GM18505 (cell line): ENCODE measurements around the gene SERPING1.
A peak's percentile ranks its signal among the peaks of the same experiment; 100 is the strongest.

ENCODE experiments used
- ATAC-seq: cut with Tn5 transposase; IDR thresholded peaks from one replicate; pipeline ENCODE4 v1.9.1; 2021; ENCODE audit not compliant: unreplicated experiment
- POLR2A ChIP-seq: IDR thresholded peaks from 4 replicates; pipeline ENCODE4 v1.6.1; 2011; ENCODE audit warnings: borderline replicate concordance; ENCODE audit not compliant: insufficient read depth, insufficient read length; ENCODE audit errors: extremely low read depth

The SERPING1 gene

DNA sequence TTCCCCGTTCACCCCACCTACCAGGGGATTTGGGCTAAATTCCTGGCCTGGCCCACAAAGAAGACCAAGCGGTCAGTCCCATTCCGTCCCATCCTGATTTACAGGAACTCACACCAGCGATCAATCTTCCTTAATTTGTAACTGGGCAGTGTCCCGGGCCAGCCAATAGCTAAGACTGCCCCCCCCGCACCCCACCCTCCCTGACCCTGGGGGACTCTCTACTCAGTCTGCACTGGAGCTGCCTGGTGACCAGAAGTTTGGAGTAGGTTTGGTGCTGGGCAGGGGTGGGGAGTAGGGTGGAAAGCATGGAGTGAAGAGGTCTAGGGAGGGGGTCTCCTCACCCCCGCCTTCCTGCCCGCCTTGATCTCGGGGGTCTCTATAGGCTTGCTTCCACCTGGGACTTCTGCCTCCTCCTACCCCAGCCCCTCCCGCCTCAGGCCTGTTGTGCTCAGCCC, at the start of gene SERPING1:
TSS of gene SERPING1 (plus strand) at position 225 of the 455 bp plus-strand sequence. CDS start 586 bp downstream, outside the sequence.
- ATAC-seq, result no peak

DNA sequence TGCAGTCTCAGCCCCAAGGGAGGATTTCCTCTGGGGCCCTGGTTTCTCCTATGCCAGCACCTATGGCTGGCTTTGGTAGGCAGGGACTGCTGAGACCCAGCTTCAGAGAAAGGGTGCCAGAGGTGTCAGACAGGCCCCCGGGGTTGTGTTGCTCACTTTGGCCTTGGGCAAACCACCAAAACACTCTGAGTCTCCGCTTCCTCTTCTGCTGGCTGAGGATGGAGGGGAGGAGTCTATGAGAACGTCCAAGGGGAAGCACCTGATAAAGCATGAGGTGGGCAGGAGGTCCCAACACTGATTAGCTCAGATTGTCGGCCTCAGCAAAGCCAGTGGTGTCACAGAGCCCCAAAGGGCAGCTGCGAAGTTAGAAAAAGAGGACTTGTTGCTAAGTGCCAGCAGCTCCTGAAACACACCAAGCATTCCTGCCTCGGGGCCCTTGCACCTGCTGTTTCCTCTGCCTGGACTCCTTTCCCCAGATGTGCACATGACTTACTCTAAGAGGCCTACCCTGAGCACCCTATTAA, 49.6 kb upstream of the SERPING1 start:
- no peak for TF ChIP-seq POLR2A
- ATAC-seq, result peak; percentile 89

More for the DNA sequence above, at the start of gene SERPING1:
- TF ChIP-seq POLR2A, result no peak

DNA sequence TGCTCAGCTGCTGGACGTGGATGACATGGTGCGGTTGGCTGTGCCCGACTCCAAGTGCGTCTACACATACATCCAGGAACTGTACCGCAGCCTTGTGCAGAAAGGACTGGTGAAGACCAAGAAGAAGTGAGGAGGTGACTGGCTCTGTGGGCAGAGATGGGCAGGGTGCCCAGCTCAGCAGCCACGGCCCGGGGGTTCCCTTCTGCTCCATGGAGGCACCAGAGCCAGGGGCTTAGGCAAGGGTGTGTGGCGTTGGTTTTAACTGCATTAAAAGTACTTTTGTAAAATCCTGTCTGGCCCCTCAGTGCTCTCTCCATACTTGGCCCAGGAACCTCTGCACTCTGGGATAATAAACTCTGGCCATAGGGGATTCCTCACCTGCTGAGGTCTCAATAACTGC, 47.5 kb upstream of the SERPING1 start:
- TF ChIP-seq POLR2A, result no peak
- ATAC-seq, result no peak

DNA sequence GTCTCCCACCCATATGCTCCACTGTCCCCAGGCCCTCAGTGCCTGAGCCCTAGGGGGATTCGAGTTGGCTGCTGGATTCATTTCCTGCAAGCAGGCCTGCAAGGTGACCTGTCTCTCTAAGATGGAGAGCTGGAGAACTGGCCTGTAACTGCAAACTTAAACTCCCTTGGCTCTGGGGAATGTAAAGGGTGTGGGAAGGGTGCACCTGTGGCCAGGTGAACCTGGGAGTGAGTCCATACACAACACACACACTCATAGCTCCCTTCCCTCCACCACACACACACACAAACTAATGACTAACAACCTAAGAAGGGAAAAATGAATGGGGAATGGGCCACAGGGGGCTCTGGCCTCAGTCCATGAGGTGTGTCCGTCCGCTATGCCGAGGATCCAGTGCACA, 45.5 kb upstream of the SERPING1 start:
- no peak for ATAC-seq

DNA sequence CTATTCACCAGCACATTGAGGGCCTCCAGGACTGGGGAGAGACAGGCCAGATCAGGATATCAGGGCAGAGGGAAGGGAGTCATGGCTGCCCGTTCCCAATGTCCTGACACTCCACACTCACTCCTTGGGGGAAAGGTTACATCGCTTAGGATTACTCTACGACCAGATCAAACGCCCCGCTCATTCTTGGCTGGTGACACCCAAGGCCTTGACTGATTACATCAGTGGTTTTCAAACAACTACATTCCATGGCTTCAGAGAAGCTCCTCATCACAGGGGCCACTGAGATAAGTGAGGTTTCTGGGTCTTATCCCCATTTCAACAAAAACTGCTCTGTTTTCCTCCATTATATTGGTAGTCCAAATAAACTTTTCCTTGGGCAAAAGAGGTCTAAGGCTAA, 45.0 kb upstream of the SERPING1 start:
- no peak for TF ChIP-seq POLR2A
- no peak for ATAC-seq

More for the DNA sequence above, 45.5 kb upstream of the SERPING1 start:
- no peak for TF ChIP-seq POLR2A

DNA sequence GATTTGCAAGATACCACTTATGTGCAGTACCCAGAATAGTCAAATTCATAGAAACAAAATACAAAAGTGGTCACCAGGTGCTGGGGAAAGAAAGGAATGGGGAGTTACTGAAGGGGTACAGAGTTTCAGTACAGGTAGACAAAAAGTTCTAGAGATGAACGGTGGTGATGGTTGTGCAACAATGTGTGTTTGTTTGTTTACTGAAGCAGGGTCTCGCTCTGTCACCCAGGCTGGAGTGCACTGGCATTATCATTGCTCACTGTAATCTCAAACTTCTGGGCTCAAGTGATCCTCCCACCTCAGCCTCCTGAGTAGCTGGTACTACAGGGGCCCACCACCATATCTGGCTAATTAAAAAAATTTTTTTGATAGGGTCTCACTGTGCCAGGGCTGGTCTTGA, 42.1 kb upstream of the SERPING1 start:
- no peak for ATAC-seq

DNA sequence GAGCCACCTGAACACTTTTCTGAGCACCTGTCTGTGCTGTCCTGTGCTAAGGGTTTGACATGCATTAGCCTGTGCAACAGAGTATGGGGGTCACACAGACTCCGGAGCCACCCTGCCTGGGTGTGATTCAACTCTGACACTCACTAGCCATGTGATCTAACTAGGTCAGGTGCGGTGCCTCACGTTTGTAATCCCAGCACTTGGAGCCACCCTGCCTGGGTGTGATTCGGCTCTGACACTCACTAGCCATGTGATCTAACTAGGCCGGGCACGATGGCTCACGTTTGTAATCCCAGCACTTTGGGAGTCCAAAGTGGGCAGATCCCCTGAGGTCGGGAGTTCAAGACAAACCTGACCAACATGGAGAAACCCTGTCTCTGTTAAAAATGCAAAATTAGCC, 41.4 kb upstream of the SERPING1 start:
- no peak for ATAC-seq

More for the DNA sequence above, 42.1 kb upstream of the SERPING1 start:
- TF ChIP-seq POLR2A, result no peak

DNA sequence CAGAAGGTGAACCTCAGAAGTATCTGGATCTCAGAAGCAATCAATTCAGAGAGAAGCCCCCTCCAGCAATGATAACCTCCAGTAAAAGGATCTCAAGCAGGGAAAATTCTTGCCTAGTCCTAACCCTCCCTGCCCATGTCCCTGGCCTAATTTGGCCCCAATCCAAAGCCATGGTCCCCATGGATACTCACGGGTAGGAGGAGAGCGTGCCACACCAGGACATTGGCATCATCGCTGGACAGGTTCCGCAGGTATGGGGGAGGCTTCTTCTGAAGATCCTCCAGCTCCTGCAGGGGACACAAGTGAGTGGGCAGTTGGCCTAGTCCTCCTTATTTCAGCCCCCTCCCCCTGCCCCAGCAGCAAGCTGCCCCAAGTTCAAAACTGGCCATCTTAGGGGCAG, 37.3 kb upstream of the SERPING1 start:
- TF ChIP-seq POLR2A, result no peak
- no peak for ATAC-seq

More for the DNA sequence above, 41.4 kb upstream of the SERPING1 start:
- no peak for TF ChIP-seq POLR2A

DNA sequence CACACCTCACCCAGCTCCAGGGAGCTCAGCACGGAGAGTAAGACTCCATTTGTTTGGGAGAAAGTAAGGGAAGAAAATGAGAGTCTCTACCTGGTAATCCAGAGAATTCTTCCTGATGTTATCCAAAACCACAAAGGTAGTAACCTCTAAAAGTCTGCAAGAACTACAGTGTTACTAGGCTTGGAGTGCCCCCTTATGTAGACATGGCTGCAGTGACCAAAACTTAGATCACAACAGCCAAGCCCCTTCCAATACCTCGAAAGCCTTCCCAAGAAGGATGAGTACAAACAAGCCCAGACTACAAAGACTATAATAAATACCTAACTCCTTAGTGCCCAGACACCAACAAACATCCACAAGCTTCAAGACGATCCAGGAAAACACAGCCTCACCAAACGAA, 34.9 kb upstream of the SERPING1 start:
- no peak for TF ChIP-seq POLR2A

DNA sequence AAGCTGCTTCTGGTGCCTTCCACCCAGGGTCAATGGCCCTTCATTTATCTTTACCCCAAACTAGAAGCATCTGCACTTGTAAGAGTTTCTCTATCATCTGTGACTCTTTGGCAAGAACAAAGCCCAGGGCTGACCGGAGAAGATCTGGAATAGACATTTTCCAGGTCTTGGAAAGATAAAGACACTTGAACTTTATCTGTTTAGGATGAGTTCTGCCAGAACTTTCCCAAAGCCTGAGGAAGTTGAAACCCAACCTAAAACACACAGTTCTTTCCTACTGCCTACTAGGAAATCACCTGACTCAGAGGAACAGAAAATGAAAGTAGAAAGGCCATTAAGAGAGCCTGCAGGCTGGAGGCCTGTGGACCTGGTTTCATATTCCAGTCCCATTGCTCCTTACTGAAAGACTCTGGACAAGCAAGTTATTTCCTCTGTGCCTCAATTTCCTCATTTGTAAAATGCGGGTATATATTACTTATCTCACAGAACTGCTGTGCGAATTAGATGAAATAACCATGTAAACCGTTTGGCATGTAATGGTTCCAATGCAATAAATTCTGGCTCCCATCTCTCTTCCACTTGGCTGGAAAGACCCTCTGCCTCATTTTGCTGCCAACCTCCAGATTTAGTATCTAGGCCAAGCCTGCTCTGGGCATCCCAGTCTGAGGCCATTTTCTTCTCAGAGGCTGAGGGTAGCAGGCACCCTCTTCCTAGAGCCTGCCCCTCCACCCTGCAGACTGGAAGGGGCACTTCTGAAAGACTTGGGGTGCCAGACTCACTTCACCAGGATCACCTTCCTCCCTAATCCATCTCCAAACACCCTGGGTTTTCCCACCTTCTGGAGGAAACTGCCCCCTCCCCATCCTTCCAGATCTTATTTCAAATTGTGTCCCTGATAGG, 31.2 kb upstream of the SERPING1 start:
- peak; percentile 60 for TF ChIP-seq POLR2A
- ATAC-seq, result peak; percentile 56

More for the DNA sequence above, 34.9 kb upstream of the SERPING1 start:
- no peak for ATAC-seq

DNA sequence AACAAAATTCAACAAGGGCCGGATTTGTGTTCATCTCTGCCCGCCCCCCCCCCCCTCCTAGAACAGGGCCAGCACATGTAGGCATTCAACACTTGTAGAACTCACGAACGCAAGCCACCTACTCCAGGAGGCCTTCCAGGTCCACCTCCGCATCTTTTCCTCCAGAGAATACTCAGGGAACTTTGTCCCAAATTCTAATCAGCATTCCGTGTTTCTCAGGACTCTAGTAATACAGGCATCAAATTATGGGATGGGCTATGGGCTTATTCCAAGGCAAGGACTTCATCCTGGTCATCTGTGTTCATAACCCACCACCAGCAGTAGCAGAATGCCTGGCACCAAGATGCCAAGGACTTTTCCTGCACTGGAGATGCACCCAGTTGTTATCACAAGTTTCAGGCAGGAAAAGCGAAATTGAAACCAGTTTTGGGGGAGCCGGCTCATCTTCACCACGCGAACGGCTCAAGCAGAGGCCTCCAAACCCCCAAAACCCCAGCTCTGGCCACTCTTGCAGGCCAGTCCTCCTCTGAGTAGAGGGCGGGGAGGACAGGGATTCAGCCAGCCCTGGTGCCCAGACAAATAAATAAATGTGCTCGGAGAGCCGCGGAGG, 30.5 kb upstream of the SERPING1 start:
- TF ChIP-seq POLR2A, result no peak
- peak; percentile 1 for ATAC-seq

DNA sequence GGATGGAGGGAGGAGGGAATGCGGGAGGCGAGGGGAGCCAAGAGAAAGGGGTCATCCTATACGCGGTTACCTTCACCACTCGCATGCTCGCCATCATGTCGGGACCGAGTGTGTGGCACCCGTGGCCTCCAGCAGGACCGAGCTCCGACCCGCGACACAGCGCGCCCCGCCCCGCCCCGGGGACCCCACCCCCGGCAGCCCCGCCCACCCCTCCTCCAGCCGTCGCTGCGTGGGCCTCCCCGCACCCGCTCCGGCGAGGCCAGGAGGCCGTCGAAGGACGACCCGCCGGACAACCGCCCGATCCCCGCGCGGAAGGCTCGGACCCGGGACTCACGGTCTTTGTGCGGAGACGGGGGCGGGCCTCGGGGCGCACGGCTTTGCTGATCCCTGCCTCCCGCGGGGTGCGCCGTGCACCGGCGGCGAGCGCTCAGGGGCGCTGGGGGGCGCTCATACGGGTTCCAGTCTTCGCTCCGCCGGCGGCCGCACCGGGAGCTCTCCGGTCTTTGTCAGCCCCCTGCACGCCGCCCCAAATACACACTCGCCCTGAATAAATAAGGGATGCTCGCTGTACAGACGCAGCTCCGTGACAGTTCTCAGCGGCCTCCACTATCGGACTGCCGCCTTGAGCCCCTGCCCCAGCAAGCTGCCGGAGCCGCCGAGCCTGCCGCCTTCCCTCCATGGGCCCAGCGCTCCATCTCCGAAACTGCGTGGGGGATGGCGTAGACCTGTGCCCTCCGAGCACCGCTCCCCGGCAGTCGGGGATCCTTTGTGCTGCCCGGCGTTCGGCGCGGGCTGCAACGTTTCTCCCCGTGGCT, 29.8 kb upstream of the SERPING1 start, which contains the start of gene UBE2L6:
TSS of gene UBE2L6 (minus strand) at position 158 of the 815 bp plus-strand sequence. CDS start at position 97, 61 bp downstream.
- peak; percentile 62 for TF ChIP-seq POLR2A
- ATAC-seq, result peak; percentile 69

DNA sequence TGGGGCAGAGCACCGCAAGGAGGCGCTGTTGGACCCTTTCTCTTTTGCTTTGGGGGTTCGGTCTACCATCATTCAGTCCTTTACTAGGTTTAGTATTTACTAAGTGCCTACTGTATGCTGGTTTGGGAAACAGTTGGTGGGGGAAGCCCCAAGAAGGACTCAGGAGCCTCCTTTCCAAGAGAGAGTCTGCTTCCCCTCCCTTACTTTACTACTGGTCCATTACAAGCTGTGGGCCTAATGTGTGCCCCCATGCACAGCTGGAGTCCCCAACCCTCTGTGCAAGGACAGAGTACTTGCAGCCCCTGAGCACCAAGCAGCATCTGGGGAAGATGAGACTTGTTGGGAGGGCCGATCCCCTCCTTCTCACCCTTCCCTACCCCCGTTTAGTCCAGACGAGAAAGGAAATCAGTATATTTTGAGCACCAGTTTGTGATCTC, 29.1 kb upstream of the SERPING1 start:
- TF ChIP-seq POLR2A, result no peak

DNA sequence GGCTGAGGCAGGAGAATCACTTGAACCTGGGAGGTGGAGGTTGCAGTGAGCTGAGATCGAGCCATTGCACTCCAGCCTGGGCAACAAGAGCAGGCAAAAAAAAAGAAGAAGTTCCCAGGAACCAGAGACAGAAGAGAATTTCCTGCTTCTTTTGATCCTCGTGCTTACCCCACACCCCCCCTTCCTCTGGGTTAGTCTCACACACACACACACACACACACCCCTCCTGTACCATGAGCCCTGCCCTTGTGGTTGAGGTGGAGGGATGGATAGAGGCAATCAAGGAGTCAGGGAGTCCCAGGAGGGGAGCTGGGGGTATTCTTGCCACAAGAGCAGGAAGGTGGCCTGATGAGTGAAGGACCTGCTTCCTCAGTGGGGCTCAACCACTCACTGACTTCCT, 25.9 kb upstream of the SERPING1 start:
- no peak for TF ChIP-seq POLR2A
- no peak for ATAC-seq

More for the DNA sequence above, 29.1 kb upstream of the SERPING1 start:
- ATAC-seq, result peak; percentile 7
